Neuron (in vitro differentiated cells): ENCODE data around the gene GTPBP3.

Source experiments
- H2AFZ ChIP-seq: one replicate; pipeline ENCODE4 v1.6.1; 2013; ENCODE audit warnings: low read depth, mild to moderate bottlenecking, inconsistent platforms, low read length, moderate library complexity
- H3K27me3 ChIP-seq: one replicate; pipeline ENCODE4 v1.6.1; 2013; ENCODE audit warnings: low read length; ENCODE audit not compliant: insufficient read depth
- H3K36me3 ChIP-seq: one replicate; pipeline ENCODE4 v1.6.1; 2013; ENCODE audit warnings: low read length; ENCODE audit not compliant: insufficient read depth
- H3K4me1 ChIP-seq: one replicate; pipeline ENCODE4 v1.6.1; 2013; ENCODE audit warnings: low read length; ENCODE audit not compliant: insufficient read depth
- H3K4me3 ChIP-seq: 2 replicates; pipeline ENCODE4 v1.5.1; 2013; ENCODE audit warnings: mild to moderate bottlenecking, low read length, moderate library complexity
- H3K9me3 ChIP-seq: one replicate; pipeline ENCODE4 v1.6.1; 2013; ENCODE audit warnings: low read length

The GTPBP3 gene

GRCh38 chr19:17318966-17319365 is 18.4 kb upstream of the GTPBP3 start:
- Histone ChIP-seq H3K4me1 (no peaks in the 10 kb centered on the region), H3K4me3 (no peak overlapping the region)

GRCh38 chr19:17319473-17320238 is 17.7 kb upstream of the GTPBP3 start:
- Histone ChIP-seq H3K4me3 (no peak overlapping the region), H2AFZ (no peak overlapping the region), H3K4me1 (no peaks in the 10 kb centered on the region), H3K27me3 (no peaks in the 10 kb centered on the region), H3K9me3 (no peaks in the 10 kb centered on the region), H3K36me3 (peaks cover 45% of the 10 kb centered on the region)

More at GRCh38 chr19:17318966-17319365, 18.4 kb upstream of the GTPBP3 start:
- peaks cover 45% of the 10 kb centered on the region for H3K36me3 ChIP-seq
- no peaks in the 10 kb centered on the region for H3K9me3 ChIP-seq
- no peak overlapping the region for H2AFZ ChIP-seq
- no peaks in the 10 kb centered on the region for H3K27me3 ChIP-seq

GRCh38 chr19:17320435-17320834 is 16.9 kb upstream of the GTPBP3 start:
- H3K36me3 ChIP-seq = peaks cover 48% of the 10 kb centered on the region

GRCh38 chr19:17321655-17322489 is 15.5 kb upstream of the GTPBP3 start:
- no peaks in the 10 kb centered on the region for H3K27me3 ChIP-seq
- H3K4me1 ChIP-seq = no peaks in the 10 kb centered on the region
- H3K9me3 ChIP-seq = no peaks in the 10 kb centered on the region
- no peak overlapping the region for H3K4me3 ChIP-seq
- H3K36me3 ChIP-seq = peaks cover 50% of the 10 kb centered on the region
- no peak overlapping the region for H2AFZ ChIP-seq

More at GRCh38 chr19:17320435-17320834, 16.9 kb upstream of the GTPBP3 start:
- Histone ChIP-seq H2AFZ (no peak overlapping the region), H3K4me1 (no peaks in the 10 kb centered on the region), H3K4me3 (no peak overlapping the region), H3K27me3 (no peaks in the 10 kb centered on the region), H3K9me3 (no peaks in the 10 kb centered on the region)

- no peaks in the 10 kb centered on the region for H3K4me1 ChIP-seq
- H3K9me3 ChIP-seq = no peaks in the 10 kb centered on the region
- H2AFZ ChIP-seq = no peak overlapping the region
- H3K4me3 ChIP-seq = no peak overlapping the region
- peaks cover 58% of the 10 kb centered on the region for H3K36me3 ChIP-seq
- no peaks in the 10 kb centered on the region for H3K27me3 ChIP-seq
Observed at GRCh38 chr19:17322854-17323253, 14.5 kb upstream of the GTPBP3 start.

- H3K4me1 ChIP-seq = no peaks in the 10 kb centered on the region
- H3K9me3 ChIP-seq = no peaks in the 10 kb centered on the region
- no peak overlapping the region for H3K4me3 ChIP-seq
- peaks cover 62% of the 10 kb centered on the region for H3K36me3 ChIP-seq
- H2AFZ ChIP-seq = no peak overlapping the region
- no peaks in the 10 kb centered on the region for H3K27me3 ChIP-seq
Observed at GRCh38 chr19:17323300-17323963, 13.9 kb upstream of the GTPBP3 start.

- Histone ChIP-seq H3K4me1 (no peaks in the 10 kb centered on the region), H3K4me3 (no peak overlapping the region), H3K36me3 (peaks cover 62% of the 10 kb centered on the region), H2AFZ (no peak overlapping the region), H3K9me3 (no peaks in the 10 kb centered on the region), H3K27me3 (no peaks in the 10 kb centered on the region)
Observed at GRCh38 chr19:17323964-17324332, 13.4 kb upstream of the GTPBP3 start.

GRCh38 chr19:17324357-17325114 is 12.8 kb upstream of the GTPBP3 start:
- H3K36me3 ChIP-seq = peaks cover 59% of the 10 kb centered on the region
- no peaks in the 10 kb centered on the region for H3K4me1 ChIP-seq
- no peak overlapping the region for H2AFZ ChIP-seq
- H3K4me3 ChIP-seq = no peak overlapping the region
- no peaks in the 10 kb centered on the region for H3K27me3 ChIP-seq
- no peaks in the 10 kb centered on the region for H3K9me3 ChIP-seq

- H2AFZ ChIP-seq = no peak overlapping the region
- H3K4me1 ChIP-seq = no peaks in the 10 kb centered on the region
- no peaks in the 10 kb centered on the region for H3K27me3 ChIP-seq
- peaks cover 58% of the 10 kb centered on the region for H3K36me3 ChIP-seq
- H3K4me3 ChIP-seq = no peak overlapping the region
- H3K9me3 ChIP-seq = no peaks in the 10 kb centered on the region
Observed at GRCh38 chr19:17325133-17325532, 12.2 kb upstream of the GTPBP3 start.

GRCh38 chr19:17325881-17326594 is 11.3 kb upstream of the GTPBP3 start:
- Histone ChIP-seq H3K36me3 (peaks cover 61% of the 10 kb centered on the region), H3K27me3 (no peaks in the 10 kb centered on the region), H3K4me1 (no peaks in the 10 kb centered on the region), H3K9me3 (no peaks in the 10 kb centered on the region), H3K4me3 (no peak overlapping the region), H2AFZ (no peak overlapping the region)

- H3K4me1 ChIP-seq = no peaks in the 10 kb centered on the region
- H2AFZ ChIP-seq = no peak overlapping the region
- peaks cover 62% of the 10 kb centered on the region for H3K36me3 ChIP-seq
- H3K4me3 ChIP-seq = no peak overlapping the region
- no peaks in the 10 kb centered on the region for H3K27me3 ChIP-seq
- H3K9me3 ChIP-seq = no peaks in the 10 kb centered on the region
Observed at GRCh38 chr19:17326595-17326966, 10.8 kb upstream of the GTPBP3 start.

- Histone ChIP-seq H3K9me3 (no peaks in the 10 kb centered on the region), H3K27me3 (no peaks in the 10 kb centered on the region), H3K4me1 (no peaks in the 10 kb centered on the region), H3K4me3 (no peak overlapping the region), H3K36me3 (peaks cover 56% of the 10 kb centered on the region), H2AFZ (no peak overlapping the region)
Observed at GRCh38 chr19:17327068-17327653, 10.2 kb upstream of the GTPBP3 start.
